Fibroblast of gingiva (primary cell): ENCODE measurements around the gene TERT.

Experiments
- DNase-seq: peaks from one replicate; pipeline ENCODE4 v3.0.0-alpha.2; 2011; ENCODE audit warnings: low read depth

TERT gene

GRCh38 chr5:1206521-1207412 lies 88.1 kb downstream of the TERT start:
- no peak for DNase-seq

GRCh38 chr5:1205255-1206180 lies 89.3 kb downstream of the TERT start:
- no peak for DNase-seq

- DNase-seq, result no peak
These were observed 90.1 kb downstream of the TERT start for GRCh38 chr5:1204693-1205242.

GRCh38 chr5:1203968-1204692 lies 90.7 kb downstream of the TERT start:
- no peak for DNase-seq

- DNase-seq, result no peak
These were observed 91.4 kb downstream of the TERT start for GRCh38 chr5:1203311-1203967.
